Stimulated activated CD4-positive, alpha-beta T cell treated with anti-CD3 and anti-CD28 coated beads, Interleukin-4, amount 100 ng/mL, for 1 hour (primary cell): ENCODE results near the gene NCOA5.

ENCODE experiments used
- DNase-seq: peaks from one replicate; pipeline ENCODE4 v3.0.0-alpha.2; 2020

The NCOA5 gene

DNA sequence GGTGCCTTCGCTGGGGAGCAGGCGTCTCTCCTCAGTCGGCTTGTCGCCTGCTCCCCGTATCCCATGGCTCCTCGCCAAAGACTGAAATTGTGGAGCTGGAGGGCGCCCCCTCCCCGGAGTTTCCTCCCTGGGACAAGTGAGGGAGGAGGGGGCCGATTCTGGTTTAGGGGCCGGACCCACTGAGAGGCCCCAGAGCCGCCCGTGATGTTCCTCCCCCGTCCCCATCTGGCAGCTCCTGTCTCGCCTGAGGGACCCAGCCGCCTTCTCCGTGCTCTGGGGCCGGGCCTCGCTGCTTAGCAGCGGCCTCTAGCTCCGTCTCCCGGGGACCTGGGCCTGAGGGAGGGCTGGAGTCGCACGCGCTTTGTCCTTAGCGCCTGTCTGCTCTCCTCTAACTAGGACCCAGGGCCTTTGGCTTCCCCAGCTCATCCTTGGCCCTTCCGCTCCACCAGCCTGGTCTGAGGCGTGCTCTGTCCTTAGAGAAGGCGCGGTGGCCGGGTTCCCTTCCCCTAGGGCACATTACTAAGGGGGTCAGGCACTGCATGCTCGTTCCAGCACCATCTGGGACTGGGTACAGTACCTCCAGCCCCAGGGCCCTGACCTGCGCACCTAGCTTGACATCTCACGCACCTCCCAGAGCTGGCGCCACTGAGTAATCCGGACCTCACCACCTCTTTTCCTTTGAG, 31.0 kb downstream of the NCOA5 start:
- DNase-seq = no peak

DNA sequence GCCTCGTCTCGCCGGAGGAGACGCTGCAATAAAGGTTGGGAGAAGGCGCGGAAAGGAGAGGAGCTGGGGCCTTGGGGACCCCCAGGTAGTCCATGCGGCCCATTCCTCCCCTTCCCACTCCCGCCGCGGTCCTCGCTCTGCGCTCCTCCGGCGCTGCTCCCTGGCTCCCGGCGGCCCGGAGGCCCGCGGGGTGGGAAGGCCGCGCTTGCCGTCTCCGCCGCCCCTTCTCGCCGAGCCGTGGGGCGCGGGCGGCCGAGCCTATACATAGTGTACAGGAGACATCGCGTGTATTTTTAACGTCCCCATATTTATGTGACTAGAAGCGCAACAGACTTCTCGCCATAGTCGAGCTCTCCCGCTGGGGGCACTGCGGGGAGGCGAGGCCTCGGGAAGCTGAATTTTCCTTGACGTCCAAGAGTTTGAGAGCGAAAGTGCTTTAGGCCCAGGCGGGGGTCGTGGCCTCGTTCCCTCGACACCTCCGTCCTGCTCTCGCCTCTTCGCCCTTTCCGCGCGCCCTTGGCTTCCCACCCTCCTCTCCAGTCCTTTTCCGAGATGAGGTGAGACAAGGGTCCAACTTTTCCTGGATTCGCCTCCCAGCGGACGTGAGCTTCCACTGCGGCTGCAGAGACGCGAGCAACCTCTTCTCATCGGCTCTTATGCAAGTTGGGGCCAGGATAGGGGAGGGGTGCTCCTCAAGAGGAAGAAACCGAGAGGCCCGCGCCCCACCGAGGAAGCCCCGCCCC, 31.7 kb downstream of the NCOA5 start:
- DNase-seq = no peak

DNA sequence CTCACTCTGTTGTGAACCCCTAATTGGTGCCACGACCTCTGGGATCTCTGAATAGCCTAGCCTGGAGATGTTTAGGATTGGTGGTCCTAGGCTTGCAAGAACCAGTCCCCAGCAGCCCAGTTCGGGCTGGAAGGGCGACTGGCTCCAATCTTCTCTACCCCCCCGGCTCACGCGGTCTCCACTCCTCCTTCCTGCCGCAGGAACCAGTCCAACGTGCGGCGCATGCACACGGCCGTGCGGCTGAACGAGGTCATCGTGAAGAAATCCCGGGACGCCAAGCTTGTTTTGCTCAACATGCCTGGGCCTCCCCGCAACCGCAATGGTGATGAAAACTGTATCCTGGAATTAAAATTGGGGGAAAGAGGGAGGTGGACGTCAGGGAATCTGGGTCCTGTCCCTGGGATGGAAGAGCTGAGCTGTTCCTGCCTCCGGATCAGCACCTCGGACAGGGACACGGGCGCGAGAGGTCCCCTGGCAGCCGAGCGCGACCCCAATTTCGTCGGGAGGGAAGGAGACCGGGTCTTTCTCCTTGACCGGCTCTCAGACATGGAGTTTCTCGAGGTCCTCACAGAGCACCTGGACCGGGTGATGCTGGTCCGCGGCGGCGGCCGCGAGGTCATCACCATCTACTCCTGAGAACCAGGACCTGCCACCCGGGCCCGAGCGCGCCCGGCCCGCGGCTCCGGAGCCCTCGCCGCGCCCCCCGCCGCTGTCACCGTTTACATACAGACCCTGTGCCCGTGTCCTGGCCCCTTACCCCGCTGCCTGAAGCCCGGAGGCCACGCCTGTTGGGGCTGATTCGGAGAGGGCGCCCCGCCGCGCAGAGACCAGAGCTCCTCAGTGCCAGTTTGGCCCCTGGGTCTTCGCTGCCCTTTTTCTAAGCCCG, 32.5 kb downstream of the NCOA5 start:
- DNase-seq = peak; percentile 19

DNA sequence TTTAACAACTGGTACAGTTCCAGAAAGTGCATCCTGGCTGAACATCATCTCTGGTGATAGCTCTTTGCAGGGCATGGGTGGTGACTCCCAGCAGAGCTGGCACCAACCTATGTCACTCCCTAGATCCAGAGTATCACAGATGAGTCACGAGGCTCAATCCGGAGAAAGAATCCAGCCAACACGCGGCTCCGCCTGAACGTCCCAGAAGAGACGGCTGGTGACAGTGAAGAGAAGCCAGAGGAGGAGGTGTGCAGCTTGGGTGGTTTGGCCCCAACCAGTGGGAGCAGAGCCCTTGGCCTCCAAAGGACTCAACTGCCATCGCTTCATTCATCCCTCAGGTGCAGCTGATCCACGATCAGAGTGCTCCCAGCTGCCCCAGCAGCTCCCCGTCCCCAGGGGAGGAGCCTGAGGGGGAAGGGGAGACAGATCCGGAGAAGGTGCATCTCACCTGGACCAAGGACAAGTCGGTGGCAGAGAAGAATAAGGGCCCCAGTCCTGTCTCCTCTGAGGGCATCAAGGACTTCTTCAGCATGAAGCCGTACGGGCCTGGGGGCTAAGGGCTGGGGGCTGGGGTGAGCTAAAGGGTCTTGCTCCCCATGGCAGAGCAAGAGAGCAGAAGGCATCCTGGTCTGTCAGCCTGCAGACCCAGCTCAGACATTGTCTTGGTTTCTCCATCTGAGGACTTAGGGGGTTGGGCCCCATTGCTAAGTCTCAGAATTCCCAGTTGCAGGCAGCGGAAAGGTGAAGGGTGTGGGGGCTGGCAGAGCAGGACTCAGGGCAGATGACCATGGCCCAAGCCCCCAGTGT, 33.5 kb downstream of the NCOA5 start:
- DNase-seq = no peak

DNA sequence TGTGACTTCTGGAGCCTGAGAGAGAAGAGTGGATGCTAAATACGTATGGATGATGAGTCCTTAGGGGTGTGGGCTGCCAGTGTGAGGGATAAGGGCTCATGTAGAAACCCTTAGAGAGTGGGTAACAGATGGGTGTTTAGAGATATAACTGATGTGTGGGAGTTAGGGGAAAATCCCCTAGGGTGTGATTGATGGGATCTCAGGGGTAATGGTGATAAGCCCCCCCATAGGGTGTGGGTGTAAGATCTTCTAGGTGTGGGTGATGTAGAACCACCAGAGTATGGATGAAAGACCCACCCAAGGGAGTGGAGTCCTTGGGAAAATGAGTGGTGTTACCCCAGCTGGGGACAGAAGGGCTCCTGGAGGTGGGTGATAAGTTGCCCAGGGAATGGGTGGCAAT, 34.5 kb downstream of the NCOA5 start:
- no peak for DNase-seq

DNA sequence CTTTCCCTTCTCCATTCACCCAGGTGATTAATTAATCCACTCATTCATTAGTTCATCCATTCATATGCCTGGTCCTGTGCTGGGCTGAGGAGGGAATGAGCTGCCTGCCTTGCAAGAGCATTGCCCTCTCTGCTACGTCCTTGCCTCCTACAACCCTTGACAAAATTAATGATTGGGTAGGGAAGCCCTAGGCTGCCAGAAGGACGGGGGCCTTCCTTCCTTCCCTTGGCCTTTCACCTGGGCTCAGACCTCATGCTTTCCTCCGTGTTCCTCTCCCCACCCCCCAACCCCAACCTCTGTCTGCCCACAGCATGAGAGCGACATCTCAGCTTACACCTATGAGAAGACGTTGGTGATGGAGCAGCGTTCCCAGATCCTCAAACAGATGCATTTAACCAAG, 35.2 kb downstream of the NCOA5 start:
- no peak for DNase-seq

DNA sequence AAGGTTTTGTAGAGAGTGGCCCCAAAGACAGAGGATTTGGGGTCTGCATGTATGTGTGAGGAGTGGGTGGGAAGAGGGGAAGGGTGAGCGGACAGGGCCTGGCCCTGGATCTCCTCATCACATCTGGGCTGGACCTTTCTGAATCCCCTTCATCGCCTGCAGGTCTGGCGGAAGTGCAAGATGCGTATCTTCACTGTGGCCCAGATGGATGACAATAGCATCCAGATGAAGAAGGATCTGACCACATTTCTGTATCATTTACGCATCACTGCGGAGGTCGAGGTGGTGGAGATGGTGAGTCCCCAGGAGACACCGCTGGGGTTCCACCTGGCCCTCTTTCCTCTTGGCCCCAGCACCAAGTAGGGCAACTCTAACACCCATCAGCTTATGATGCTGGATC, 36.3 kb downstream of the NCOA5 start:
- no peak for DNase-seq

DNA sequence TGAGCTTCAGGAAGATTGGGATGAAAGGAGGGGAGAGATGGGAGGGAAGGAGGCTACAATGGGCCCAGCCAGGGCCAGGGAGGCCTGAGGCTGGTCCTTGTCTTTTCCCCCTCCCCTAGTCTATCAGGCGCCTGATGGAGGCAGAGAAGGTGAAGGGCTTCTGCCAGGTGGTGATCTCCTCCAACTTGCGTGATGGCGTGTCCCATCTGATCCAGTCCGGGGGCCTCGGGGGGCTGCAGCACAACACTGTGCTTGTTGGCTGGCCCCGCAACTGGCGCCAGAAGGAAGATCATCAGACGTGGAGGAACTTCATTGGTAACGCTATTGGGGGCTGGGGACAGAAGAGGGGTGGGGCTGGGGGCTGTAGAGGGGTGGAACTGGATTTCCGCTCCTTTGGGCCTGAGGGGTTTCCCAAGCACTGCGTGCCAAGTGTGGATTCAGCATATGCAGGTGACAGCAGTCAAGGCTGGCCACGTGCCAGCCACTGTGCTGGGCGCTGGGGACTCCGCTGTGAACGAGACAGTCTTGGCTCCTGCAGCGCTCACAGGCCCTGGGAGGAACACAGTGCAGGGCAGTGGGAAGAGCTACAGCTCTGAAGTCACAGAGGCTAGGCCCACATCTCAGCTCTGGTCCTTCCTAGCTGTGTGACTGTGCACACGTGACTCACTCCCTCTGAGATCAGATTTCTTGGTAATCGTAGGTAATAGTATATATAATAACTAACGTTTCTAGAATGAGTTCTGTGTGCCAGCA, 38.0 kb downstream of the NCOA5 start:
- no peak for DNase-seq

DNA sequence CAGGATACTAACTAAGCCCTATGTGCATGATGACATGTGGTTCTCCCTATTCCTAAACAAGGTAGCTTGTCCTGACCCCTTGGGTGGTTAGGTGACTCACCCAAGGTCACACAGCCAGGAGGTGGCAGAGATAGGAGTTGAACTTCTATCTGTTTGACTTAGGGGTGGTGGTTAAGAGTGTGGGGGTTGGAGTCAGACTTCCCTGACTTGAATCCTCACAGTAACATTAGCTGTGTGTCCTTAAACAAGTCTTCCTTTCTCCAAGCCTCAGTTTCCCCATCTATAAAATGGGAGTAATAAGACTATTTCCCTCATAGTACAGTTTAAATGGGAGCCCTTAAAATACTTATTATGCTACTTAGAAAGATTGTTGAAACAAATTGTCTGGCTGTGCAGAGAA, 38.9 kb downstream of the NCOA5 start:
- DNase-seq = no peak

DNA sequence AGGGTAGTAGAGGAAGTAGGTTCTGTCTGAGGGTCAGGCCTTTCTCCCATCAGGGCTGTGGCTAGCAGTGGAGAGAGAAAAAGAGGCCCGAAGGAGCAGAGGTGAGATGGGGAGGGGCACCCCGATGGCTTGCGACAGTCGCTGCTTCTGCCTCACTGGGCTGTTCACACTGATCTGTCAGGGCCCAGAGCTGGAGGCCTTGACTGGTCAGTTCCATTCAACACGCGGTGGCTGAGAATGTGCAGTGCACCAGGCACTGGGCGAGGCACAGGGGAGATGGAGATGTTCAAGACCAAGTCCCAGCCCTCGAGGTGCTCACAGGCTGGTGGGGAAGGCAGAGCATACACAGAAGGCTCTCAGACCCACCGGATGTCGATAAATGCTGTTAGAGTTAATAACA, 39.3 kb downstream of the NCOA5 start:
- no peak for DNase-seq

DNA sequence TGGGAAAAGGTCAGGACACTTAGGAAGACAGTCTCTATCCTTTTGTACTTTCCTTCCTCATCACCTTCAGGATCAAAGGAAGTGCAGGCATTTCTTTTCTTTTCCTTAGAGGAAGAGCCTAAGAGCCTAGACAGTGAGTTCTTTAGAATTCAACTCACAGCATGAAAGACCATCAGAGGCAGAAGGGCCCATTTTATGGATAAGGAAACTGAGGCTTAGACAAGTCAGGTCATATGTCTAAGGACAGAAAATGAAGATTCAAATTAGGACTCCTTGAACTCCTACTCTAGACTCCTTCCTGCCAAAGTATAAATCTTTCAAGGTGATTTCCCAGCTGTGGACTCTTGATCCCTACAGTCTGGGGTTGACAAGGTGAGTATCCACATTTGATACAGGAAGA, 39.9 kb downstream of the NCOA5 start:
- no peak for DNase-seq

DNA sequence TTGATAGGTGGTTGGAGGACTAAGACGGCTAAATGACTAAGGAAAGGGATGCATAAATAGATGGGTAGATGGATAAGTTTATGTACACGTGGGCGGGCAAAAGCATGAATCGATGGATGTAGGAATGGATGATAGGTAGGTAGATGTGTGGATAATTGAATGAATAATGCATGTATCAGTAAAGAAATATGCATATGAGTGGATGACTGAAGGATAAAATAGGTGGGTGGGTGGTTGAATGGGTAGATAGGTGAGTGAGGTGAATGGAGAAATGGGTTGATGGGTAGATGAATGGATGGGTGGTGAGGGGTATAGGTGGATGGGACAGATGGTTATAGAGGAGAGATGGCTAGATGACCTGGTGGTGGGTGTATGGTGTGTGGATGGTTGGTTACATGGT, 40.6 kb downstream of the NCOA5 start:
- DNase-seq = no peak

DNA sequence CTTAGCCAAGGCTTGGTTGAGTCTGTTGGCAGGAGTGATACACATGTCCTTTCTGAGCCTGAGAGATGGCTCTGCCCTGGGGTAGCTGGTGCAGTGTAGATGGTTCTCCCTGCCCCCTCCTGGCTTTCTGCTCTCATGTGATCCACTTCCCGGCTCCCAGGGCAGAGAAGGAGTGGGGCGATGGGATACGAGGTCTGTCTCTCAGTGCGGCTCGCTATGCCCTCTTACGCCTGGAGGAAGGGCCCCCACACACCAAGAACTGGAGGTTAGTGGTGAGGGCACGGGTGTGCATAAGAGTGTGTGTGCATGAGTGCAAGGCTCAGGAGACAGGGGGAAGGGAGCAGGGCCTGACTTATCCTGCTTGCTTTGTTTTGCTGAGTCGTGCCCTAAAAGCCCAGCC, 41.9 kb downstream of the NCOA5 start:
- no peak for DNase-seq

DNA sequence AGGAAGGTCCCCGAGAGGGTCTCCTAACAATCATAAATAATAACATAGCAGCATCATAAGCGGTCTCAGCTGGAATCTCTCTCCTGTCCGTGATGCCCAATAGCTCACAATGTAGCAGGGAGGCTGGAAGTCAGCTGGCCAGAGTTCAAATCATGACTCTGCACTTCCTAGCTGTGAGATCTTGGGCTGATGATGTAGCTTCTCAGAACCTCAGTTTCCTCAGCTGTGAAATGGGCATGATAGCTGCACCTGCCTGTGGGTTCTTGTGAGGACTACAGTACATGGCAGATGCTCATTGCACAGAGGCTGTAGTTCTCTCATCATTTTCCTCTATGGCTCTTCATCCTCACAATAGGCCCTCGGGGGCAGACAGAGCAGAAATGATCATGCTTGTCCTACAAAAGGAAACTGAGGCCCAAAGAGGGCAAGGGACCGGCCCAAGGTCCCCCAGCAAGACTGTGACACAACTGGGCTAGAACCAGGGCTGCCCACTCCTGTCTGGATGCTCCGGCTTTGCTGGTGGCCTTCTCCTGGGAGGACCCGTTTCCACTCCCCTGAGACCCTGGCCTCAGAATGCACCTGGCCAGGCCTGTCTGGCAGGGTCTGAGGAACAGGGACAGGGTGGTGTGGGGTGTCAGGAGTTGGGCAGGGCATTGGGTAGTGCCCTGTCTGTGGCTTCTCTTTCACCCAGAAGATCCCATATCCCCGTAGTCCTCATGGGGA, 43.0 kb downstream of the NCOA5 start:
- DNase-seq = no peak

DNA sequence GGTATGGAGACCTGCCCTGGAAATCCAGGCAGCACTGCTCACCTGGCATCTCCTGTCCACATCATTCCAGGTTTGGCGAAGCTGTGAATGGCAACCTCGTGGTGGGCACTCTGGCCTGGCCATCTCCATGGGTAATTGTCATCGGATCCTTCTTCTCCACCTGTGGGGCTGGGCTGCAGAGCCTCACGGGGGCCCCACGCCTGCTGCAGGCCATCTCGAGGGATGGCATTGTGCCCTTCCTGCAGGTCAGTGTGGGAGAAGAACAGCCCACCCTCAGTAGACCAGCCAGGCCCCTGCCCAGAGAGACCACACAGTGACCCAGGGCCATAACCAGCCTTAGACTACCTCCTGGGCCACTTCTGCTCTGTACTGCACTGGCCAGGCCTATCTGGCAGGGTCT, 44.9 kb downstream of the NCOA5 start:
- DNase-seq = no peak

DNA sequence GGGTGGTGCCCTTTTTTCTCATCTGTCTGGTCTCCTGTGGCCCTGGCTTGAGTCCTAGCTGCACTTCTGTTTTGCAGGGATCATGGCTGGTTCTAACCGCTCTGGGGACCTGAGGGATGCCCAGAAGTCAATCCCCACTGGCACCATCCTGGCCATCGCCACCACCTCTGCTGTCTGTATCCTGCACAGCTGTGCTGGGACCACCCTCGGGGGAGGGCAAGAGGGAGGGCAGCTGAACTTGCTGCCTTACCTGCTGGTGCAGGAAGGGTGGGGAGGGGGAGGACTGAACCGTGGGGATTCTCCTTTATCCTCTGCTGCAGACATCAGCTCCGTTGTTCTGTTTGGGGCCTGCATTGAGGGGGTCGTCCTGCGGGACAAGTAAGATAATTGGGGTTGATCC, 46.2 kb downstream of the NCOA5 start:
- DNase-seq = no peak

DNA sequence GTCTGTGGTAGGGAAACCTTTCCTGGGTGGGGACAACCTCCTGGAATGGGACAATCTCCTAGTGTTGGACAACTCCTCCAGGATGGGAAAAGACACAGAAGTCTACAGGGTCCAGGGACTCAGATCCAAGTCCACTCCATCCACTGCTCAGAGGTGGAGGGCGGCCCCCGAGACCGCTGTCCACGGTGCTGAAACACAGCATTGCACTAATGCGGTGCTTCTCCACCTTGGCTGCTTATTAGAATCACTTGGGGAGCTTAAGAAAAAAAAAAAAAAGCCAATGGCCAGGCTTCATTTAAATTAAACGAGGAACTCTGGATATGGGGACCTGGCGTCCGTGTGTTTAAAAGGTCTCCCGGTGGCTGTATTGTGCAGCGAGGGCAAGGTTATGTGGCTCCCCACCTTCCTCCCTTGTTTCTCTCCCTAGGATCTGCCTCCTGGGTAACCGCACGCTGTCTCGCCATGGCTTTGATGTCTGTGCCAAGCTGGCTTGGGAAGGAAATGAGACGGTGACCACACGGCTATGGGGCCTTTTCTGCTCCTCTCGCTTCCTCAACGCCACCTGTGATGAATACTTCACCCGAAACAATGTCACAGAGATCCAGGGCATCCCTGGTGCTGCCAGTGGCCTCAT, 48.7 kb downstream of the NCOA5 start:
- peak; percentile 55 for DNase-seq

DNA sequence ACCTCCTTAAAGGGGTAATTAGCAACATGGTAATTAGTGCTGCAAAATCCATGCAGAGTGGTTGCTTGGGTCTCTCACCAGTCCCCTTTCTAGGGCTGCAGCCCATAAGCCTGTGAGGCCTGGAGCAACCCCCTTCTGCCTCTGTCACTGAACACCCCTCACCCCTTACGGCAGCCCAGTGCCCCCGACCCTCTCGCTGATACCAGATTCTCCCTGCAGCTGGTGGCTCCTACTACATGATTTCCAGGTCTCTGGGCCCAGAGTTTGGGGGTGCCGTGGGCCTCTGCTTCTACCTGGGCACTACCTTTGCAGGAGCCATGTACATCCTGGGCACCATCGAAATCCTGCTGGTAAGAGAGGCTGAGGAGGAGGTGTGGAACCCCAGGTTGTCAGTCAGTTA, 52.7 kb downstream of the NCOA5 start:
- DNase-seq = no peak

DNA sequence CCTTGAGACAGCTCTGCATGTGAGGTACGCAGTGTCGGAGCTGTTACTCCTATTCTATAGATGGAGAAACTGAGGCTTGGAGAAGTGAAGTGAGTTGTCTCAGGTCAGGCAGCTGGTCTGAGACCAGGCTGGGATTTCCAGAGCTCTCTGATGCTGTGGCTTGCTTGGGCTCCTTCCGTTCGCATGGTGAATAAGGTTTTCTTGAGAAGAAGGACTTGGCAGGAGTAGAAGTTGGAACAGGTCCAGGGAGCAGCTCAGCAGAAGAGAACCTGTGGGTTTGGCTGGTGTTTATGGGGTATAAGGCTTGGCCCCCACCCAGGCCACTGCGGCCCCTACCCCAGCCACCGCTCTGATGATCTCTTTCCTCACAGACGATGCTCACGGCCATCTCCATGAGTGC, 53.4 kb downstream of the NCOA5 start:
- no peak for DNase-seq

DNA sequence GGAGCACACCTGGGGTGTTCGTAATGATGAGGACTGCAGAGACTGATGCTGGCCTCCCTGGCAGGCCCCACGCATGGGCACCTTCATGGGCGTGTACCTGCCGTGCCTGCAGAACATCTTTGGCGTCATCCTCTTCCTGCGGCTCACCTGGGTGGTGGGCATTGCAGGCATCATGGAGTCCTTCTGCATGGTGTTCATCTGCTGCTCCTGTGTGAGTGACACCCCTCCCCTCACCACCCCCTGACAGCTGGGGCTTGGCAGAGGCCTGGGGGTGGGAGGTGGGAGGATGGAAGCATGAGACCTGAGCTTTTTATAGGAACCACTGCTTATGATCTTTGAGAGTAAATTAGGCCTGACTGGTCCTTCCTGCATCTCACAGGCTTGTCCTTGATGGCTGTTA, 54.0 kb downstream of the NCOA5 start:
- DNase-seq = no peak

DNA sequence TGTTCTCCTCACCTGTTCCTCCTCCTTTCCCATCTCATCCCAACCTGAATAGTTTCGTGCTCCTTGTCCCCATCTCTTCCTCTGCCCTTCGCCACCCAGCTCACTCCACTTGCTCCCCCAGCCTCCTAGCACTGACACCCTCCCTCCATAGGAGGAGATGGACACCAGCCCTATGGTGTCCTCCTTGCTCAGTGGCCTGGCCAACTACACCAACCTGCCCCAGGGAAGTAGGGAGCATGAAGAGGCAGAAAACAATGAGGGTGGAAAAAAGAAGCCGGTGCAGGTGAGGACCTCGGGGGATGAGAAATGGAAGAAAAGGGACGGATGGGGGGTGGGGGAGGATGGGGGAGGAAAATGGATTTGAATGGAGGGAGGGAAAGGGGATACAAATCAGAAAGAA, 54.5 kb downstream of the NCOA5 start:
- no peak for DNase-seq
